Activated naive CD8-positive, alpha-beta T cell (primary cell): ENCODE measurements around the gene LIPK.
"Not testable (repeated sequence)": the region's sequence is repeated elsewhere in the genome, so short reads cannot be mapped to it uniquely, and the experiment has no call there.

Source experiments
- H3K27ac Mint-ChIP-seq: one replicate; pipeline ENCODE4 v1.8.0; 2021; ENCODE audit warnings: mixed read lengths
- H3K27me3 Mint-ChIP-seq: one replicate; pipeline ENCODE4 v1.8.0; 2021; ENCODE audit warnings: mixed read lengths
- H3K36me3 Mint-ChIP-seq: one replicate; pipeline ENCODE4 v1.8.0; 2021; ENCODE audit warnings: mixed read lengths
- H3K4me1 Mint-ChIP-seq: one replicate; pipeline ENCODE4 v1.8.0; 2021; ENCODE audit warnings: low read depth, mixed read lengths
- H3K4me3 Mint-ChIP-seq: one replicate; pipeline ENCODE4 v1.8.0; 2021; ENCODE audit warnings: mild to moderate bottlenecking, mixed read lengths
- H3K9me3 Mint-ChIP-seq: one replicate; pipeline ENCODE4 v1.8.0; 2021; ENCODE audit warnings: low read depth, mixed read lengths

LIPK gene

GRCh38 chr10:88705958-88706357 is at the start of gene LIPK:
Gene LIPK, plus strand, starts transcription at chr10:88706249. Its CDS starts 18,295 bp downstream, at chr10:88724544.
- H3K27me3 Mint-ChIP-seq: no peaks in the 10 kb centered on the region
- H3K9me3 Mint-ChIP-seq: no peaks in the 10 kb centered on the region
- peaks cover 19% of the 10 kb centered on the region for H3K4me1 Mint-ChIP-seq

GRCh38 chr10:88657901-88658300 is 48.1 kb upstream of the LIPK start:
- H3K4me1 Mint-ChIP-seq: no peaks in the 10 kb centered on the region
- no peak overlapping the region for H3K27ac Mint-ChIP-seq
- H3K4me3 Mint-ChIP-seq: no peak overlapping the region
- H3K36me3 Mint-ChIP-seq: no peaks in the 10 kb centered on the region
- H3K27me3 Mint-ChIP-seq: peaks cover 6% of the 10 kb centered on the region
- no peaks in the 10 kb centered on the region for H3K9me3 Mint-ChIP-seq

More at GRCh38 chr10:88705958-88706357, at the start of gene LIPK:
- peak within 1 kb of the TSS; percentile 1 for H3K27ac Mint-ChIP-seq
- no peak within 1 kb of the TSS for H3K4me3 Mint-ChIP-seq
- H3K36me3 Mint-ChIP-seq: no peaks in the 10 kb centered on the region

GRCh38 chr10:88659725-88660597 is 46.1 kb upstream of the LIPK start:
- Mint-ChIP-seq H3K4me1 (no peaks in the 10 kb centered on the region), H3K36me3 (no peaks in the 10 kb centered on the region), H3K27ac (no peak overlapping the region), H3K4me3 (no peak overlapping the region), H3K27me3 (peaks cover 4% of the 10 kb centered on the region), H3K9me3 (no peaks in the 10 kb centered on the region)

- H3K36me3 Mint-ChIP-seq: no peaks in the 10 kb centered on the region
- no peak overlapping the region for H3K27ac Mint-ChIP-seq
- H3K4me3 Mint-ChIP-seq: no peak overlapping the region
- no peaks in the 10 kb centered on the region for H3K4me1 Mint-ChIP-seq
- peaks cover 4% of the 10 kb centered on the region for H3K27me3 Mint-ChIP-seq
- H3K9me3 Mint-ChIP-seq: no peaks in the 10 kb centered on the region
Observed at GRCh38 chr10:88660598-88660884, 45.5 kb upstream of the LIPK start.

DNA sequence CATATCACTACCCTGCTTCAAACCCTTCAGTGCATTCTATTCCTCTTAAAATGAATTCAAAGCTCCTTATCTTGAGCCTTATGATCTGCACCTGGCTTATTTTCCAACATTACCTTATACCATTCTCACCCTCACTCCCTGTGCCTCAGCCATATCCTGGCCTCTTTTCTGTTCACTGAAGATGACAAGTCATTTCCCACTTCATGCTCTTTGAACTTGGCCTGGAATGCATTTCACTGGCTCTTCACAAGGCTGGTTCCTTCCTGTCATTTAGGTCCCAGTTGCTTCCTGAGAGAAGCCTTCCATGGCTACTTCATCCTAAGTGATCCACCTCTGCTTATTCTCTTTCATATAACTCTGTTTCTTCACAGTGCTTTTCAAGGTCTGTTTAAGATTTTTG is 45.0 kb upstream of the LIPK start:
- Mint-ChIP-seq H3K4me3 (no peak overlapping the region), H3K4me1 (no peaks in the 10 kb centered on the region), H3K36me3 (no peaks in the 10 kb centered on the region), H3K9me3 (no peaks in the 10 kb centered on the region), H3K27ac (no peak overlapping the region), H3K27me3 (peaks cover 4% of the 10 kb centered on the region)

DNA sequence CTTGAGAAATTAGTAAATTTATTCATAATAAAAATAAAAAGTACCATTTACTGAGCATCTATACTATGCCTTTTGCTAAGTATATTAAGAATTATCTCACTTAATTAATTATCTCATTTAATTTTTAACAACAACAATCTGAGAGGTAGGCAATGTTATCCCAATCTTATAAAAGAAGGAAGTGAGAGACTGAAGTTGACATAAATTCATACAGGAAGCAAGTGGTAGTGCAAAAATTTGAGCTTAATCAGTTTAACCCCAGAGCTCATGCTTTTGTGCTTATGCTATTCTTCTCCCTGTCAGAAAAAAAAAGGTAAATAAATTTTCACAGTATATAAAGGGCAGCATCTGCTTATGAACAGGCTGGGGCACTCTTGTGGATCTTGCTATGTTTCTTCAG is 44.5 kb upstream of the LIPK start:
- no peak overlapping the region for H3K4me3 Mint-ChIP-seq
- no peaks in the 10 kb centered on the region for H3K4me1 Mint-ChIP-seq
- H3K27ac Mint-ChIP-seq: no peak overlapping the region
- no peaks in the 10 kb centered on the region for H3K9me3 Mint-ChIP-seq
- peaks cover 2% of the 10 kb centered on the region for H3K27me3 Mint-ChIP-seq
- H3K36me3 Mint-ChIP-seq: no peaks in the 10 kb centered on the region

- H3K27ac Mint-ChIP-seq, H3K27me3 Mint-ChIP-seq, H3K36me3 Mint-ChIP-seq, H3K4me3 Mint-ChIP-seq, H3K9me3 Mint-ChIP-seq, H3K4me1 Mint-ChIP-seq: not testable (repeated sequence)
Observed at GRCh38 chr10:88663153-88663552, 42.9 kb upstream of the LIPK start.

- Mint-ChIP-seq H3K27me3 (peaks cover 2% of the 10 kb centered on the region), H3K9me3 (no peaks in the 10 kb centered on the region), H3K4me1 (peaks cover under 1% of the 10 kb centered on the region), H3K36me3 (no peaks in the 10 kb centered on the region), H3K27ac (no peak within 1 kb of the TSS), H3K4me3 (no peak within 1 kb of the TSS)
Observed at GRCh38 chr10:88664142-88664541, 41.9 kb upstream of the LIPK start, which contains the start of gene LIPF. Gene LIPF, plus strand, starts transcription at chr10:88664442. Its CDS starts 2,856 bp downstream, at chr10:88667298.

DNA sequence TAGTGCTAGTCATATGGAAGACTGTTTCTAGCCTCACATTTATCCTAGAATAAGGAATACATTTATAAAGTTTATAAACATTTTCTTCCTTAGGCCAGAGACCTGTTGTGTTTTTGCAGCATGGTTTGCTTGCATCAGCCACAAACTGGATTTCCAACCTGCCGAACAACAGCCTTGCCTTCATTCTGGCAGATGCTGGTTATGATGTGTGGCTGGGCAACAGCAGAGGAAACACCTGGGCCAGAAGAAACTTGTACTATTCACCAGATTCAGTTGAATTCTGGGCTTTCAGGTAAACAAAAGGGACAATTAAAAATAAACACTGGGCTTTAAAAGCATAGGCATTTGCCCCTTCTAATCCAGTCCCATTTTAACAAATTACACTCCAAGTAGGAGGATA is 37.6 kb upstream of the LIPK start:
- Mint-ChIP-seq H3K4me3 (no peak overlapping the region), H3K4me1 (peaks cover 10% of the 10 kb centered on the region), H3K27ac (no peak overlapping the region), H3K27me3 (no peaks in the 10 kb centered on the region), H3K9me3 (no peaks in the 10 kb centered on the region), H3K36me3 (no peaks in the 10 kb centered on the region)

DNA sequence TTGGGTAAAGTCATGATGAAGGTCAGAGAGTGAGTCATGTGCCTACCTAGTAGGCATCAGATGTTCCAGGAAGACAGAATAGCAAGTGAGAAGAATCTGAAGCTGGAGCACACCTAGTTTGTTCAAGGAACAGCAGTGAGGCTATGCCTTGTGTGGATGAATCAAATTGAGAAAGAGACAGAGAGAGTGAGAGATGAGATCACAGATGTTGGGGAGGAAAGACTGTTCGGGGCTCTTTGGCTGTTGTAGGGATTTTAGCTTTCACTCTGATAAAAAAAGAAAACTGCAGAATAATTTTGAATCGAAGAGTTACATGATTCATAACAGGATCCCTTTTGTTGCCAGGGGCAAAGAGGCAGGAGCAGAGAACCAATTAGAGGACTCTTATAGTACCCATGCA is 35.6 kb upstream of the LIPK start:
- Mint-ChIP-seq H3K27me3 (no peaks in the 10 kb centered on the region), H3K27ac (peak overlapping the region; percentile 1), H3K9me3 (no peaks in the 10 kb centered on the region), H3K4me3 (no peak overlapping the region), H3K4me1 (peaks cover 10% of the 10 kb centered on the region), H3K36me3 (no peaks in the 10 kb centered on the region)

DNA sequence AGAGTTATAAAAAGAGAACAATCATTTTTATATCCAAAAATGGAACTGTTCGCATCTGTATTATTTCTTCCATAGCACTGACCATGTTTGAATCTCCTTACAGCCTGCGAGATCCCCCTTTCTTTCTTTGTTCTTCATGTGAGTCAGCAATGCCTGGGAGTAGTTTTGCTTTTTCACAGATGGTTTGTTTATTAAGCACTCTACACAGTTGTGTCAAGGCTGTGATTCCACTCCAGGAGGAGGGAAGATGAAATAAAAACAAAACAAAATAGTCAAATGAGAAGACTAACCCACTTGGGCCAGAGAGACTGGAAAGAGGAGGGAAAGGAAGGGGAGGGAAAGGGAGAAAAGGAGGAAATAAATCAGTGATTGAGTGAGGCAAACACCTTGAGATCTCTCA is 34.0 kb upstream of the LIPK start:
- Mint-ChIP-seq H3K36me3 (no peaks in the 10 kb centered on the region), H3K4me1 (peaks cover 10% of the 10 kb centered on the region), H3K4me3 (no peak overlapping the region), H3K9me3 (no peaks in the 10 kb centered on the region), H3K27me3 (peaks cover 4% of the 10 kb centered on the region), H3K27ac (no peak overlapping the region)

DNA sequence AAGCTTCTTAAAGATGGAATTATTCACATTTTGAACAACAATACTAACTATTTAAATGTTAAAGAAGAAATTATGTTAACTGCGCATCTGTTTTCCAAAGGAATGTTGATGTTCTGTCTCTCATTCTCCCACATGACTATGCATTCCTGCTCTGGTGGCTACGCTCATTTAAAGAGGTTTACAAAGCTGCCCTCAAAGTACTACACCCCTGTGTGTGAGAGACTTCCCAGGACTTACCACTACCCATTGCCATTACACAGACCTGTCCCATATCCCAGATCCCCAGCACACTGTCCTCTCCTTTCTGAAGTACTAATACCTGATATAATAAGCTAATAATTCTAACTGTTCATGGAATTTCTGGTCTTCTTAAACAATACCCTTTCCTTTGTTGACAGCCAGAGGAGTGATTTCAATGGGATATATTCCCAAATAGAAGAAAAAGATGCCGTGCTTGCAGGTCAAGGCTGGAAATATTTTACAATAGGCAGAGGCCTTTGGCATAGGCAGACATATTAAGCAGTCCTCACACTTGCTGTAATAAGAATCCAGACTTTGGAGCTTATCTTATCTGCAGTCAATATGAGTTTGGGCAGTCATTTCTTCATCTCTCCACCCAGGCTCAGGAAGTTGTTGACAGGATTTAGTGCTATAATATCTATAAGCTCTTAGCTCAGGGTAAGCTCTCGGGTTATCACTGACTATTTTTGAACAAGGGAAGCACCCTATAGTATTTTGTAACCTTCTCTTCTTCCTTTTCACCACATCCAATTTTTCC is 29.6 kb upstream of the LIPK start:
- no peaks in the 10 kb centered on the region for H3K9me3 Mint-ChIP-seq
- peaks cover 9% of the 10 kb centered on the region for H3K27me3 Mint-ChIP-seq
- H3K36me3 Mint-ChIP-seq: no peaks in the 10 kb centered on the region
- no peak overlapping the region for H3K27ac Mint-ChIP-seq
- no peaks in the 10 kb centered on the region for H3K4me1 Mint-ChIP-seq
- H3K4me3 Mint-ChIP-seq: no peak overlapping the region

GRCh38 chr10:88680958-88681357 is 25.1 kb upstream of the LIPK start:
- H3K27ac Mint-ChIP-seq: no peak overlapping the region
- no peaks in the 10 kb centered on the region for H3K9me3 Mint-ChIP-seq
- no peak overlapping the region for H3K4me3 Mint-ChIP-seq
- no peaks in the 10 kb centered on the region for H3K36me3 Mint-ChIP-seq
- H3K4me1 Mint-ChIP-seq: no peaks in the 10 kb centered on the region
- peaks cover 16% of the 10 kb centered on the region for H3K27me3 Mint-ChIP-seq

DNA sequence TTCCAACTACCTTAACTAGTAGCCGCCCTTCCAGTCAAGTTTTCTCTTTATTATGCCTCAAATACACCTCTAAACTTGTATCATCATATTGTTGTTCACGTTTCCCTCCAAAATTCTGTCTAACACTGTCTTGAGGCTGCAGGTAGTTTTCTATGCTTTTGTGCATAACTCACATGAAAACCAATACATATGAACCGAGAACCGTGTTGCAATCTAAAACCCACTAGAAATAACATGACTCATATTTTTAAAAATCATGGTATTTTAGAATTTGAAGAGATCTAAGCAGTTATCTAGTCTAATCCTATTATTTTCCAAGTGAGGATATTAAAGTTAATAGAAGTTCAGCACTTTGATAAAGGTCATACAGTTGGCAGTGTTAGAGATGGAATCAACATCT is 23.6 kb upstream of the LIPK start:
- Mint-ChIP-seq H3K27ac (no peak overlapping the region), H3K36me3 (no peaks in the 10 kb centered on the region), H3K4me3 (no peak overlapping the region), H3K9me3 (no peaks in the 10 kb centered on the region), H3K27me3 (peaks cover 9% of the 10 kb centered on the region), H3K4me1 (no peaks in the 10 kb centered on the region)

- Mint-ChIP-seq H3K9me3 (no peaks in the 10 kb centered on the region), H3K27me3 (peaks cover 5% of the 10 kb centered on the region), H3K27ac (no peak overlapping the region), H3K4me3 (no peak overlapping the region), H3K4me1 (no peaks in the 10 kb centered on the region), H3K36me3 (no peaks in the 10 kb centered on the region)
Observed at GRCh38 chr10:88687853-88688467, 18.1 kb upstream of the LIPK start.
